HCT116 (cell line): Measurements from ENCODE around the gene PMF1. TPM values are rescaled to one million over a fixed set of nuclear protein-coding genes. Genes with fewer than 3 reads are reported as not detected.

Experiments used
- ATAC-seq: fragments of 200-7000 bp; cut with Tn5 transposase; 2 replicates; pipeline ENCODE4 v1.9.1; 2020; ENCODE audit warnings: mild to moderate bottlenecking, moderate library complexity
- BruUV-seq: library from RNA; stranded (reverse); fragments of 400-500 nt; replicated peaks from 2 replicates; lab custom pipeline; 2021; lab: Mats Ljungman, UMichigan
- CTCF ChIA-PET: fragments of 300-600 bp; sonication (Branson Sonifier 250); formaldehyde crosslinking; loops from one replicate; lab custom pipeline; 2021; ENCODE audit warnings: antibody characterized with exemption; lab: Charles Lee
- POLR2A ChIA-PET: fragments of 300-600, 350-600 bp; sonication (Branson Sonifier 250); formaldehyde crosslinking; loops from one replicate; lab custom pipeline; 2021; ENCODE audit warnings: antibody characterized with exemption; lab: Charles Lee
- RAD21 ChIA-PET, 2 experiments: fragments of 300-600 bp; sonication (Branson Sonifier 250); formaldehyde crosslinking; loops; one replicate each; lab custom pipeline; 2023; ENCODE audit warnings: low total read pairs in 2 of 2; ENCODE audit not compliant: uncharacterized antibody in 2 of 2, unreplicated experiment in 2 of 2, low non-redundant PET in 1 of 2; lab: Charles Lee
- DNase-seq: peaks from one replicate; pipeline ENCODE4 v3.0.0-alpha.2; 2010; ENCODE audit warnings: low read depth, low spot score
- H2AFZ ChIP-seq: fragments of 200-600 bp; shearing (Covaris generic), sonication (generic); 2 replicates; pipeline ENCODE4 v1.6.1; 2017; ENCODE audit warnings: low read depth, mixed run types, mixed read lengths, antibody characterized with exemption, low read length; ENCODE audit not compliant: poor library complexity, severe bottlenecking
- H3K27ac ChIP-seq: 2 replicates; pipeline ENCODE4 v1.5.1; 2012; ENCODE audit warnings: low read depth, low read length
- H3K27me3 ChIP-seq: fragments of 200-600 bp; sonication (generic); 2 replicates; pipeline ENCODE4 v1.6.1; 2016; ENCODE audit warnings: mixed run types, low read length, mixed read lengths; ENCODE audit not compliant: insufficient read depth
- H3K36me3 ChIP-seq, 2 experiments: fragments of 200-500 bp in 1 of 2; fragments of 200-600 bp in 1 of 2; sonication (Bioruptor generic) in 1 of 2; sonication (generic) in 1 of 2; 2 replicates each; pipeline versions ENCODE4 v1.5.1 to v1.6.1; 2014 to 2016; ENCODE audit warnings: low read length in 2 of 2, inconsistent platforms in 1 of 2, mixed read lengths in 1 of 2, mixed run types in 1 of 2; ENCODE audit not compliant: insufficient read depth in 2 of 2, control insufficient read depth in 1 of 2
- H3K4me1 ChIP-seq, 2 experiments: fragments of 200-600 bp in 1 of 2; sonication (generic) in 1 of 2; 2 replicates each; pipeline versions ENCODE4 v1.5.1 to v1.6.1; 2012 to 2017; ENCODE audit warnings: low read length in 2 of 2, inconsistent platforms in 1 of 2, mild to moderate bottlenecking in 1 of 2, mixed read lengths in 1 of 2, mixed run types in 1 of 2, moderate library complexity in 1 of 2; ENCODE audit not compliant: insufficient read depth in 2 of 2, control insufficient read depth in 1 of 2
- H3K4me2 ChIP-seq: fragments of 200-600 bp; sonication (generic); 2 replicates; pipeline ENCODE4 v1.6.1; 2017; ENCODE audit warnings: mixed run types, low read length, mixed read lengths
- H3K4me3 ChIP-seq, 2 experiments: fragments of 200-600 bp in 1 of 2; sonication (generic) in 1 of 2; replicated peaks in 1 of 2; 2 replicates each; pipeline ENCODE4 v1.5.1; 2011 to 2016; ENCODE audit warnings: low read length in 2 of 2, control low read depth in 1 of 2, low read depth in 1 of 2, mild to moderate bottlenecking in 1 of 2, mixed read lengths in 1 of 2, mixed run types in 1 of 2
- H3K79me2 ChIP-seq: fragments of 200-600 bp; sonication (generic); 2 replicates; pipeline ENCODE4 v1.6.1; 2017; ENCODE audit warnings: mild to moderate bottlenecking, mixed run types, low read length, moderate library complexity, mixed read lengths; ENCODE audit not compliant: insufficient read depth
- H3K9ac ChIP-seq: fragments of 200-600 bp; sonication (generic); 2 replicates; pipeline ENCODE4 v1.6.1; 2016; ENCODE audit warnings: low read length, mixed read lengths
- H3K9me2 ChIP-seq: fragments of 200-600 bp; sonication (generic), shearing (Covaris generic); 2 replicates; pipeline ENCODE4 v1.6.1; 2017; ENCODE audit warnings: mixed run types, mild to moderate bottlenecking, moderate library complexity; ENCODE audit not compliant: insufficient read depth
- H3K9me3 ChIP-seq, 2 experiments: fragments of 200-500 bp in 1 of 2; fragments of 200-600 bp in 1 of 2; sonication (Bioruptor generic) in 1 of 2; sonication (generic) in 1 of 2; 2 replicates each; pipeline ENCODE4 v1.6.1; 2014 to 2017; ENCODE audit warnings: low read length in 2 of 2, mixed read lengths in 2 of 2, inconsistent platforms in 1 of 2, low read depth in 1 of 2, mild to moderate bottlenecking in 1 of 2, mixed run types in 1 of 2, moderate library complexity in 1 of 2; ENCODE audit not compliant: control insufficient read depth in 1 of 2, insufficient read depth in 1 of 2
- H4K20me1 ChIP-seq: fragments of 200-600 bp; sonication (generic), shearing (Covaris generic); 2 replicates; pipeline ENCODE4 v1.6.1; 2017; ENCODE audit warnings: mixed run types, mild to moderate bottlenecking, moderate library complexity; ENCODE audit not compliant: insufficient read depth
- CBX3 ChIP-seq: IDR thresholded peaks from 2 replicates; pipeline ENCODE4 v1.6.1; 2012; ENCODE audit warnings: low read depth
- CEBPB ChIP-seq: IDR thresholded peaks from 2 replicates; pipeline ENCODE4 v1.6.1; 2012; ENCODE audit warnings: low read depth
- CTCF ChIP-seq, 3 experiments: fragments of 200-600 bp in 1 of 3; sonication (generic) in 1 of 3; IDR thresholded peaks in 2 of 3; conservative IDR thresholded peaks in 1 of 3; 2 replicates each; pipeline ENCODE4 v1.5.1; 2012 to 2017; ENCODE audit warnings: low read depth in 2 of 3, low read length in 2 of 3, antibody characterized with exemption in 1 of 3, borderline replicate concordance in 1 of 3, control low read depth in 1 of 3, mild to moderate bottlenecking in 1 of 3, mixed read lengths in 1 of 3, mixed run types in 1 of 3, moderate library complexity in 1 of 3; ENCODE audit not compliant: insufficient read depth in 1 of 3
- EZH2 ChIP-seq: fragments of 200-600 bp; sonication (generic); IDR thresholded peaks from 2 replicates; pipeline ENCODE4 v1.6.1; 2017; ENCODE audit warnings: antibody characterized with exemption, mixed run types
- POLR2A ChIP-seq: IDR thresholded peaks from 2 replicates; pipeline ENCODE4 v1.7.0; 2011; ENCODE audit warnings: borderline replicate concordance; ENCODE audit not compliant: insufficient read depth, insufficient read length; ENCODE audit errors: extremely low read depth
- POLR2AphosphoS5 ChIP-seq: IDR thresholded peaks from 2 replicates; pipeline ENCODE4 v1.6.1; 2011; ENCODE audit warnings: mild to moderate bottlenecking, low read depth, low read length, moderate library complexity
- RAD21 ChIP-seq: IDR thresholded peaks from 2 replicates; pipeline ENCODE4 v1.6.1; 2012; ENCODE audit warnings: low read depth, mild to moderate bottlenecking
- SP1 ChIP-seq: IDR thresholded peaks from 2 replicates; pipeline ENCODE4 v1.6.1; 2012; ENCODE audit warnings: low read depth
- SRF ChIP-seq: IDR thresholded peaks from 2 replicates; pipeline ENCODE4 v1.6.1; 2012; ENCODE audit warnings: low read depth
- ZFX ChIP-seq: fragments of 450-650 bp; IDR thresholded peaks from 2 replicates; pipeline ENCODE4 v1.6.1; 2017
- intact Hi-C: fragments of 100-400 bp; cut with micrococcal nuclease; formaldehyde crosslinking; loops from 2 replicates; pipeline ENCODE4 v1.10.0; 2022
- total RNA-seq: library from RNA; stranded (reverse); gene quantifications from one replicate; pipeline ENCODE4 v1.2.1, GENCODE V29; 2021; ENCODE audit not compliant: unreplicated experiment

Gene PMF1
- total RNA-seq, 1 experiment from 2014 or later = 52.6 TPM

DNA sequence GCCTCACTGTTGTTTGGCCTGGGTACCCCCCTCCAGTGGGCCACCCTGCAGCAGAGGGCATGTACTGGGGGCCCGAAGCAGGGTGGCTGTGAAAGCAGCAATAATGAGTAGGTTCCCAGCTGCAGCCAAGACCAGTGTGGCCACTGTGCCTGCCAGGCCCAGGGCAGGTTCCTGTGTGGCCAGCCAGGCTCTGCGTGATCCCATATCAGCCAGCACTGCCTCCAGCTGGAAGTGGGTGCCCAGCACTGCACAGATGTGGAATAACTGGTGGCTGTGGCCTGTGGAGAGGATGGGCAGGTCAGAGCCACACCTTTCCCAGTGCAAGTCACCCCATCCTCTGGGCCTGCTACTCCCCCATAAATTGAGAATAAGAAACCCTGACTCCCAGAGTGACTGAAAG lies 31.3 kb downstream of the PMF1 start:
- no peak for ATAC-seq
- H3K4me3 ChIP-seq = no peak overlapping the region
- intact Hi-C loops = no loop called here
- peaks cover 1 to 4% of the 10 kb centered on the region in 2 experiments; a peak in 1 of 4 replicates for H3K36me3 ChIP-seq
- H3K9ac ChIP-seq = no peak overlapping the region
- TF ChIP-seq POLR2AphosphoS5 (no peak; the same call in 1 of the 2 replicates), ZFX (no peak), EZH2 (no peak), SP1 (no peak)
- H3K27ac ChIP-seq = no peak overlapping the region
- CTCF ChIA-PET = no interaction called here
- no peaks in the 10 kb centered on the region for H3K9me3 ChIP-seq
- DNase-seq = no peak
- H3K4me2 ChIP-seq = no peak overlapping the region
- H3K27me3 ChIP-seq = no peaks in the 10 kb centered on the region
- no peak overlapping the region for H2AFZ ChIP-seq
- peaks cover 3% of the 10 kb centered on the region; the same call in 1 of the 2 replicates for H4K20me1 ChIP-seq
- H3K4me1 ChIP-seq = peaks cover 14 to 31% of the 10 kb centered on the region in 2 experiments
- H3K9me2 ChIP-seq = no peaks in the 10 kb centered on the region
- POLR2A ChIA-PET = no interaction called here
- BruUV-seq = no TSS peak
- no peaks in the 10 kb centered on the region for H3K79me2 ChIP-seq
- RAD21 ChIA-PET = no interaction called here

GRCh38 chr1:156244712-156245111 lies 31.9 kb downstream of the PMF1 start:
- peaks cover 3% of the 10 kb centered on the region; the same call in 1 of the 2 replicates for H4K20me1 ChIP-seq
- H3K4me3 ChIP-seq = no peak overlapping the region
- H3K36me3 ChIP-seq = peaks cover 2 to 5% of the 10 kb centered on the region in 2 experiments; a peak in 1 of 4 replicates
- DNase-seq = no peak
- intact Hi-C loops = no loop called here
- H3K27me3 ChIP-seq = no peaks in the 10 kb centered on the region
- peaks cover 14 to 31% of the 10 kb centered on the region in 2 experiments for H3K4me1 ChIP-seq
- TF ChIP-seq CBX3 (no peak), CTCF (IDR thresholded peaks at IDR 0.05 in 2 of 3, conservative IDR thresholded peaks at IDR 0.05 in 1 of 3; ENCODE audit: borderline replicate concordance in 1 of 3, insufficient read depth in 1 of 3, low read depth in 2 of 3, low read length in 2 of 3) (no peak), RAD21 (no peak), CEBPB (no peak), EZH2 (no peak), SRF (no peak), SP1 (no peak), POLR2A (no peak)
- CTCF ChIA-PET = no interaction called here
- ATAC-seq = no peak
- H3K9ac ChIP-seq = no peak overlapping the region
- BruUV-seq = no TSS peak
- RAD21 ChIA-PET = no interaction called here
- H2AFZ ChIP-seq = no peak overlapping the region
- POLR2A ChIA-PET = no interaction called here
- no peaks in the 10 kb centered on the region for H3K9me3 ChIP-seq
- H3K4me2 ChIP-seq = no peak overlapping the region
- no peaks in the 10 kb centered on the region for H3K9me2 ChIP-seq
- H3K79me2 ChIP-seq = no peaks in the 10 kb centered on the region
- no peak overlapping the region for H3K27ac ChIP-seq
